Activated CD8-positive, alpha-beta memory T cell treated with anti-CD3 and anti-CD28 coated beads, Interleukin-2, amount 50 U/mL, for 24 hours (primary cell): ENCODE results near the gene USP24.
"Not testable (repeated sequence)": the region's sequence is repeated elsewhere in the genome, so short reads cannot be mapped to it uniquely, and the experiment has no call there.

Experiments used
- DNase-seq: peaks from one replicate; pipeline ENCODE4 v3.0.0-alpha.2; 2020; ENCODE audit errors: extremely low read depth

USP24 gene

DNA sequence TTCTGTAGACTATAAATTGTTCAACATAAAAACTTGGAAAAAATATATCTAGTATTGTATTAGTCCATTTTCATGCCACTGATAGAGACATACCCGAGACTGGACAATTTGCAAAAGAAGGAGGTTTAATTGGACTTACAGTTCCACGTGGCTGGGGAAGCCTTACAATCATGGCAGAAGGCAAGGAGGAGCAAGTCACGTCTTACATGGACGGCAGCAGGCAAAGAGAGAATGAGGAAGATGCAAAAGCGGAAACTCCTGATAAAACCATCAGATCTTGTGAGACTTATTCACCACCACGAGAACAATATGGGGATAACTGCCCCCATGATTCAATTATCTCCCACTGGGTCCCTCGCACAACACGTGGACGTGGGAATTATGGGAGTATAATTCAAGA lies 15.4 kb downstream of the USP24 start:
- DNase-seq = not testable (repeated sequence)

DNA sequence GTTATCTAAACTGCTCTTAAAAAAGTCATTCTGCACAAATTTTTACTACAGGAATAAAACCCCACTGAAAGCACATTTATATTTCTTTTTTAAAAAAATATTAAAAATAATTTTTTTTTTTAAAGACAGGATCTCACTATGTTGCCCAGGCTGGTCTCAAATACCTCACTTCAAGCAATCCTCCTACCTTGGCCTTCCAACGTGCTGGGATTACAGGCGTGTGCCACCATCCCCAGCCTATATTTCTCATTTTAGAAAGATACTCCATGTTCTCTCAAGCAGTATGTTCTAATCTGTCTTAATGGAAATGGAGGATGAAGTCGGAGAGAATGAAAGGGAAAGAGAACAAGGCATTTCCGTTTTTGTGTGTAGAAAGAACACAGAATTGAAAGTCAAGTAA lies 17.1 kb downstream of the USP24 start:
- DNase-seq = no peak

DNA sequence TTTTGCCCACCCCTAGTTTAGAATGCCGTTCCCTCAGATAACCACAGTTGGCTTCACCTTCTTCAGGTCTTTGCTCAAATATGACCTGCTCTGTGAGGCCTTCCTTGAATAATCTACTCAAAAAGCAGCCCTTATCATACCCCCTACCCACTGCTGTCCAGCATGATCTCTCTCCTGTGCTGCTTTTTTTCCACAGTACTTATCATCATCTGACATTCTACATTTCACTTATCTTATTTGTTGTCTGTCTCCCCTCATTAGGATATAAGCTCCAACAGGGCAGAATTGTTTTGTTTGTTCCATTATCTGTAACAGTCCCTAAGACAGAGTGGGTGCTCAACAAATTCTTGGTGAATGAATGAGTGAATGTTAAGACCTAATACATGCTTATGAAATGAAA lies 18.1 kb downstream of the USP24 start:
- DNase-seq = no peak

DNA sequence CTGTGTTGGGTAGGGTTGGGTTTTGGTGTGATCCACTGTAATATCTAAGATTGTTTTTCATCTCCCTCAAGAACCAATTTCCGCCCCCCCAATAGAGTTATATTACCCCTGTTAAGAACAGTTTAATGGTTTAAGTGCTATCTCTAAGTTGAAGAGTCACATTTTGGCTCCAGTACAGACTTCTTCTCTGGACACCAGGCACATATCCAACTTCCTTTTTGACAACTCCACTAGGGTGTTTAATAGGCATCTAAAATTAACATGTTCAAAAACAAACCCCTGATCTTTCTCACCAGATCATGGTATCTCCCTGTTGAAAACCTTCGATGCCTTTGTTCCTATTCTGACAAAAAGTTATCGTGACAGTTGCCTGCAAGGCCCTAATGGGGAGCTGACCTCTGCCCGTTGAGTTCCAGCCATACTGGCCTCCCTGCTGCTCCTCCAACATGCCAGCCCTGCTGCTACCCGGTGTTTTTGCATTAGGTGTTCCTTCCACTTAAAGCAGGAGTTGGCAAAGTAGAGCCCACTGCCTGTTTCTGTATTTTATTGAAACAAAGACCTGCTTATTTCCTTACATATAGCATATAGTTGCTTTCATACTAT lies 18.6 kb downstream of the USP24 start:
- no peak for DNase-seq

DNA sequence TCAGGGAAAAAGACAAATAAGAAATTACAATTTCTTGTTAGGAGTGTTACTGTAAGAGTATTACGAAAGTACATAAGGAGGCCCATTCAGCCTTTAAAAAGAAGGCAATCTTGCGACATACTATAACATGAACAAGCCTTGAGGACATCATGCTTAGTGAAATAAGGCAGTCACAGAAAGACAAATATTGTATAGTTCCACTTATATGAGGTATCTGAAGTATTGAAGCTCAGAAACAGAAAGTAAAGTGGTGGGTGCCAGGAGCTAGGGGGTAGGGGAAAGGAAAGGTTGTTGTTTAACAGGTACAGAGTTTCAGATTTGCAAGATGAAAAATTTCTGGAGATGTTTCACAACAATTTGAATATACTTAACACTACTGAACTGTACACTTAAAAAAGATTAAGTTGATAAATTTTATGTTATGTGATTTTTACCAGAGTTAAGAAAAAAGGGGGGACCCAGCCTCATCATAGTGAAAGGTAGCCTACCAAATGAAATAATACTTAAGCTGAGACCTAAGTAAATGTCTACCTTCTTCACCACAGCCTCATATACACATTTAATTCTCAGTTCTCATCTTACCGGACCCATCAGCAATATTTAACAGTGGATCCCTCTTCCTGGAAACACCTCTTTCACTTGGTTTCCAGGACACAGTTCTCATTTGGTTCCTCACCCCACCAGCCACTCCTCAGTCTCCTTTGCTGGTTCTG lies 19.5 kb downstream of the USP24 start:
- DNase-seq = no peak

DNA sequence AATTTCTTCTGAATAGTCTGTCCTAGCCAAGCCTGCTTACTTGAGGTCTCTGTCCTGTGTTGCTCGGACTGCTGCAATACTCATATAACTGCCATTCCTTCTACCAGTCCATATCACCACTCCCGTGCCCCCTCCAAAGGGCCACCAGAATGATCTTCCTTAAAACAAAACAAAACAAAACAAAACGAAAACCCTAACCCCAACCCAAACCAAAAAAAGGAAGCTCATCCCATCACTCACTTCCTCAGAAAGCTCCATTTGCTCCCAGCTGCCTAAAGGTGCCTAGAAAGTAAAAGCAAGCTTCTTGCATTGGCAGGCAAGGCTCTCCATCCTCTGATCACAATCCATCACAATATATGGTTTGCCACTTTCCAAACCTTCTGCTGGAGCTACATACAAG lies 20.3 kb downstream of the USP24 start:
- no peak for DNase-seq

DNA sequence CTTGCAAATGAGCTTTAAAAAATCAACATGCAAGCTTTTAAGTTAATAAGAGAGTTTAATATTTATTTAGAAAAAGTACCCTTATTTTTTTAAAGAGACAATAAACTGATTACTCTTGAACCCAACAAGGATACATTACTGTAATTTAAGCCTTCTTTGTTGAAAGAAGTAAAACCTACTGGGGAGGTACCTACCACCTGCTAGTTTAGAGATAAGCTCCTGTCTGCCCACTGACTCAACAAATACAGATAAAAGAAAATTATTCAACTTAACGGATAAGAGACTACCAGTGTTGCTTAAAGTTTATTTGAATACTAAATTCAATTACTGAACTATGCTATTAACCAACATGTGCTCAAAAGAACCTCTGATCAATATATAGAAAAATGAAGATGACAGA lies 23.1 kb downstream of the USP24 start:
- DNase-seq = no peak

DNA sequence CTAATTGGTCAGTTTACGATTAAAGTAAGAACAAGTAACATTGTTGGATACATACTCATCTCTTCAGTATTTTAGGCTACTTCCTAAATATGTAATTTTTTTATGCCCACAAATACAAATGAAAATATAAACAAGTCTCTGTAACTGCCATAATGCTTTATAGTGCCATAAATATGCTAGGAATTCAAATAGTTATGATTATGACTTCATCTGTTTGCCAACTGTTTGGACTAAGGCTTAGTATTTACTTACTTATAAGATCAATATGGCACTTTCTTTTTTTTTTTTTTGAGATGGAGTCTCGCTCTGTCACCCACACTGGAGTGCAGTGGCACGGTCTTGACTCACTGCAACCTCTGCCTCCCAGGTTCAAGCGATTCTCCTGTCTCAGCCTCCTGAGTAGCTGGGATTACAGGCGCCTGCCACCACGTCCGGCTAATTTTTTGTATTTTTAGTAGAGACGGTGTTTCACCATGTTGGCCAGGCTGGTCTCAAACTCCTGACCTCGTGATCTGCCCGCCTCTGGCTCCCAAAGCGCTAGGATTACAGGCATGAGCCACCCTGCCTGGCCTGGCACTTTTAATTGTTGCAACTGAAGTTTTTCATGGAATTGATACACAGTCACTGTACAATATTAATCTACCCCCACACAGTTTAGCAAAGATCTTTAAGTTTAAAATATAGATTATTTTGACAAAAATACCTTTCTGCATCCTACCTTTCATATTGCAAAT lies 23.8 kb downstream of the USP24 start:
- not testable (repeated sequence) for DNase-seq

DNA sequence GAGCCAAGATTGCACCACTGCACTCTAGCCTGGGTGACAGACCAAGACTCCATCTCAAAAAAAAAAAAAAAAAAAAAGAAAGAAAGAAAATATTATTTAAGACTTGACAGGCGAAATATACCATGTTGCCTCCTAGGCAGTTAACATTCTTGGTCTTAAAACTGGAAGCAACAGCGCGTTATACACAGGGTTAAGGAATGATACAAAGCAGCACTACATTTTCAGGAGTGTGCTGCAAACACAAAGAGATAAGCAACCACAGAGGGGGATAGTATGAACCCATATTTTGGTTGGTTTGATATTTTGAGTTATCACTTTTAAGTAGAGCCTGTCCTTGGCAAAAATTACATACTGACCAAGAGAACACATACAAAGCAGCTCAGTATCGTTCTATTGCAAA lies 25.1 kb downstream of the USP24 start:
- DNase-seq = no peak

DNA sequence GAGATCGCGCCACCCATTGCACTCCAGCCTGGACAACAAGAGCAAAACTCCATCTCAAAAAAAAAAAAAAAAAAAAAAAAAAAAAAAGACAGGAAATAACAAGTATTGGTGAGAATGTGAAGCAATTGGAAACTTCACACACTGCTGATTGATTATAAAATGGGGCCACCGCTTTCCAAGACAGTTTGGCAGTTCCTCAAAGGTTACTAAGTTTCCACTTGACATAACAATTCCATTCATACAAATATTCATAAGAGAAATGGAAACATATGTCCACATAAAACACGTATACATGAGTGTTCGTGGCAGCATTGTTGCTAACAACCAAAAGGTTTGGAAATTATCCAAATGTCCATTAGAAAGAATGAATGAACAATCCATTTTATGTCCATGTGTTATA lies 26.3 kb downstream of the USP24 start:
- no peak for DNase-seq

DNA sequence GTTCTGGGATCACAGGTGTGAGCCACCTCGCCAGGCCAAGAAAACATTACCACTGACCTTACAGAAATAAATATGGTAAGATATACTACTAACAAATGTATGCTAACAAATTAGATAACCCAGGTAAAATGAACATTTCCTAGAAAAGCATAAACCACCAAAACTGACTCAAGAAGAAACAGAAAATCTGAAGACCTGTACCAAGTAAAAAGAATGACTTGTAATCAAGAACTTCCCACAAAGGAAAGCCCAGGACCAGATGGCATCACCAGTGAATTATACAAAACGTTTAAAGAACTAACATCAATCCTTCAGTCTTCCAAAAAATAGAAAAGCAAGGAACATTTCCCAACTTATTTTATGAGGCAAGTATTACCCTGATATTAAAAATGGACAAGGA lies 29.3 kb downstream of the USP24 start:
- no peak for DNase-seq

DNA sequence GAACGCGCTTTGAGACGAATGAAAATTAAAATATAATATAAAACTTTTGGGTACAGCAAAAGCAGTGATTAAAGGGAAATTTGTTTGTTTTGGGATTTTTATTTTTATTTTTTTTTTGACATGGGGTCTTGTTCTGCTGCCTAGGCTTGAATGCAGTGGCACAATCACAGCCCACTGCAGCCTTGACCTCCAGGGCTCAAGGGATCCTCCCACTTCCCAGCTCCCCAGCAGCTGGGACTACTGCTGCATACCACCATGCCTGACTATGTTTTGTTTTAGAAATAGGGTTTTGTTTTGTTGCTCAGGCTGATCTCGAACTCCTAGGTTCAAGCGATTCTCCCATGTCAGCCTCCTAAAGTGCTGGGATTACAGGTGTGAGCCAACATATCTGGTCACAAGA lies 30.3 kb downstream of the USP24 start:
- DNase-seq = no peak

DNA sequence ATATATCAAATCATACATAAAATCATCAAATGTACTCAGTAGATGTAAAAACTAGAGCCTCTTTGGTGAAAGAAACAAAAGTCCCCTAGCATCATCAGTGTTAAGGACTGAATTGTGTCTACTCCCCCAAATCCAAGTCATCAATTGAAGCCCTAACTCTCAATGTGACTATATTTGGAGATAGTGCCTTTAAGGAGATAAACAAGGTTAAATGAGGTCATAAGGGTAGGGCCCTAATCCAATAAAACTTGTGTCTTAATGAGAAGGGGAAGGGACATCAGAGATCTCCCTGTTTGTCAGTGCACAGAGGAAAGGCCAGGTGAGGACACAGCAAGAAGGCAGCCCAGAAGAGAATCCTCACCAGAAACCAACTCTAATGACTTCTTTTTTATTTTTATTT lies 33.5 kb downstream of the USP24 start:
- DNase-seq = no peak

DNA sequence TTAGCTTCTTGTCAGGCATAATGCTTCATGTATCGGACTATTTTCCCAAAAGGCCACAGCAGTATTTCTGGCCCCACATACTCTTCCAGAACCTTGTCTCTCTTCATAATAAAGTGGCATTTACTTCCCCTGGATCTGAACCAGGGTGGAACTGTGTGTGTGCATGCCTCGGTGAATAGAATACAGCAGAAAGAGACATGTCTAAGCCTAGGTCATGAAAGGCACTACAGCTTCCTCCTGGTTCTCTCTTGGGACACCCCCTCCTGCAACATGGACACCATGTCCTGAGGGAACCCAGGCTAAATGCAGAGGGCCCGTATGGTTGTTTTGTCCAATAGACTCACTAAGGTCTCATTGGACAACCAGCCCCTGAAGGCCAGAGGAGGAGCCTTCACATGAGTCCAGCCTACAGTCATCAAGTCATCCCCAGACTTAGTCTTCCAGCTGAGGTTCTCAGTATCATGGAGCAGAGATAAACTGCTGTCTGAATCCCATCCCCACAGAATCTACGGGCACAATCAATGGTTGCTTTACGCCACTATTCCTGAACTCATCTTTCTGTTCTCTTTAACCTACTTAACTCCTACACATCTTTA lies 35.0 kb downstream of the USP24 start:
- no peak for DNase-seq

DNA sequence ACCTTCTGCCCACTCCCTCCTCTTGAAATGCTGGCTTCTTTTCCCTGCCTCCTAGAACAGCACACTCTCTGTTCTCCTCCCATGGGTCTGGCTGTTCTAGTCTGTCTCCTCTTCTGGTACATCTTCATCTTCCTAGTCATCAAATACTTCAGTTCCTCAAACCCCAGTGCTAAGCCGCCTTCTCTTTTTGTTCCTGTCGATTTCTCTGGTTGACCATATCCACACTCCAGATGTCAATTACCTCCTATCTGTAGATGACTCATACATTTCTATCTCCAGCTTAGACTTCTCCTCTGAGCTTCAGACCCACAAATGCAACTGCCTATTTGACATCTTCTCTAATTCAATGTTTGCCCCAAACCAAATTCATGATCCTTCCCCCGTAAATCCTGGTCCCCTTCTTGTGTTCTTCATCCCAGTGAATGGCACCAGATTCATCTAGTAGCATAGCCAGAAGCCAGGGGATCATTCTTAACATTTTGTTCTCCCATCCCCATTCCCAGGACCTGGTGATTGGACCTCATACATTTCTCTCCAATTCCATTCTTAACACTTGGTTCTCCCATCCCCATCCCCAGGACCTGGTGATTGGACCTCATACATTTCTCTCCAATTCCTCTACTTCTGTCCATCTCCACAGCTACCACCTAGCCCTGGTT lies 35.9 kb downstream of the USP24 start:
- DNase-seq = no peak

DNA sequence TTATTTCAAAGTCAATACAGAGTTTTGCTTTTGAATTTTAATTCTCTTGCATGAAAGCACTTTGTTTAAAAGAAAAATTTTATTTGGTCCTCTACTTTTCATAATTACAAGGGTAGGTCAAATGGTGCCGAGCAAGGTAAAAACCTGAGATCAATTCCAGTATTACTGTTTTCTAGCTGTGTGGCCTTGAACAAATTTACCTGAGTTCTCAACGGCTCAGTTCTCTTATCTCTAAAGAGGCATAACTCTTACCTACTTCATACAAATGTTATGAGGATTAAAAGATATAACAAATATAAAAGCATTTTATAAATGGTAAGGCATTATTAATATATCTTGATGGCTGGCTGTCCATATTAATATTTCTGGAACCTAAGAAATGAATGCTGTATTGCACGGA lies 42.5 kb downstream of the USP24 start:
- DNase-seq = no peak

DNA sequence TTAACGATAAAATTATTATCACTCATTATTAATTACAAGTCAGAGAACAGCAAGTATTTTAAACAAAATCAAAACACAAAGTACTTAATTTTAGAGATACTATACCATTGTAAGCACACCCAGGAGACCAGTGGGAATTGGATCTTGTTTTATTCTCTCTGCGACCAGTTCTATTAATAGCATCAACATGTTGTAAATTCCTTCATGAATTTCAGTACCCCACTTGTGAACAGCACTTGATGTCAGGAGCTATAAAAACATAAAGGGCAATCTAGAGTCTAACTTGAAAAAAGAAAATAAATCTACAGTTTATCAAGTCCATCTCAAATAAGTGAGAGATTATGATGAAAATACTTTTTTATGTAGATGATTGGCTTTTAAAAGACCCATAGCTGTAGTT lies 42.9 kb downstream of the USP24 start:
- no peak for DNase-seq

DNA sequence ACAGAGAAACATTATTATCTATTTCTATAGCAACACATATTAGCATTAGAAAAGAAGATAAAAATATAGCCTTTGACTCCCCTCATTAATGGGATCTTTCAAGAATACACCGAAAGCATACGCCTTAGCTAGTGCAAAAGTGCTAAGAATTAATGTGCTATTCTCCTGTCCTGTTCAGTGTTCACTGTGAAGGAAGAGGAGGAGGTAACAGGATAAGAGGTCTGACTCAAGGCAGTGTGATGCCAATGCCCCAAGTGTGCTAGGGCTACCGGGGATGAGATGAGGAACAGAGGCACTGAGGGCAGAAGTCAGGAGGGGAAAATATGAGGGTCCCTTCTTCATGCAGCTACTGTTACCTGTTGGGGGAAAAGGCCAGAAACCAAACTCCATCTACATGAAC lies 43.5 kb downstream of the USP24 start:
- no peak for DNase-seq

DNA sequence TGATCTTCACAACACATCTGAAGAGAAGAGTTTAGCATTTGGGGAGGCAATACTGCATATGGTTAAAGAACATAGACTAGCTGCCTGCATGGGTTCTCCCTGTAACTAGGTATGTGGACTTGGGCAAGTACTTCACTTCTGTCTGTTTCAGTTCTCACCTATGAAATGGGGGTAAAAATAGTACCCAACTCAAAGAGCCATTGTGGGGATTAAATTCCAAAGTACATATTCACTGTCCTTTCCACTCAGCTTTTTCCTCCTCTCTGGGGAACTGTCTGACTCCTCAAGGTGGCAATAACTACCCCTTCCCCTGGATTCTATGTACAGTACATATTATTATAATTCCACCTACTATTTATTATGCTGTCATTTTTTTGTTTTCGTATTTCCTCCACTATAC lies 44.7 kb downstream of the USP24 start:
- DNase-seq = no peak

DNA sequence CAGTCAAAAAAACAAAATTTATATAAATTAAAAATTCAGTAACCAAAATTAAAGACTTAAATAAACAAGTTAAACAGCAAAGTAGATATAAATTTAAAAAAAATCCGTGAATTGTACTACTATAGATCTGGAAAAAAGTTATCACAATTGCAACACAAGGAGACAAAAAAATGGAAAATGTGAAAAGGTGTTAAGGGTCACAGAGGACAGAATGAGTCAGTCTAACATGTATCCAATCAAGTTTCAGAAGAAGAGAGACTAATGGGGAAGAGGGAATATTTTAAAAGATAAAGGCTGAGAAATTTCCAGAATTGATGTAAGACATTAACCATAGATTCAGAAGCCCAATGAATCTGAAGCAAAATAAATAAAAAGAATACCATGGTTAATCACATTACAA lies 46.0 kb downstream of the USP24 start:
- DNase-seq = no peak

DNA sequence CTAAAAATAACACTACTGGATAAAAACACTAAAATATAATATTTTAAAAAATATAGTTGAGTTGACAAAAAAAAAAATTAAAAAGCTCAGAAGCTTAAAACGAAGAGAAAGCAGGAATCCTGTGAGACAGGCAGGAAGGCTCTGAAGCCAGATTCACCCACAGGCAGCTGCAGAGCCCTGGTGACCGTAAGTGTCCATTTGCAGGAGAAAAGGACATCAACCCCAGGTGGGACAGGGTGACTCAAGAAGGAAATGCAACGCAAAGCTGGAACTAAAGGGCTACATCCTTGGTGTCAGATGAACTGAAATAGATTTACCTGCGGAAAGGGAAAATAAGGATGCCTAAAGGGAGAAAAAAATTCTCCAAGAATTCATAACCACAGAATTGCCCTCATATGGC lies 46.8 kb downstream of the USP24 start:
- no peak for DNase-seq

DNA sequence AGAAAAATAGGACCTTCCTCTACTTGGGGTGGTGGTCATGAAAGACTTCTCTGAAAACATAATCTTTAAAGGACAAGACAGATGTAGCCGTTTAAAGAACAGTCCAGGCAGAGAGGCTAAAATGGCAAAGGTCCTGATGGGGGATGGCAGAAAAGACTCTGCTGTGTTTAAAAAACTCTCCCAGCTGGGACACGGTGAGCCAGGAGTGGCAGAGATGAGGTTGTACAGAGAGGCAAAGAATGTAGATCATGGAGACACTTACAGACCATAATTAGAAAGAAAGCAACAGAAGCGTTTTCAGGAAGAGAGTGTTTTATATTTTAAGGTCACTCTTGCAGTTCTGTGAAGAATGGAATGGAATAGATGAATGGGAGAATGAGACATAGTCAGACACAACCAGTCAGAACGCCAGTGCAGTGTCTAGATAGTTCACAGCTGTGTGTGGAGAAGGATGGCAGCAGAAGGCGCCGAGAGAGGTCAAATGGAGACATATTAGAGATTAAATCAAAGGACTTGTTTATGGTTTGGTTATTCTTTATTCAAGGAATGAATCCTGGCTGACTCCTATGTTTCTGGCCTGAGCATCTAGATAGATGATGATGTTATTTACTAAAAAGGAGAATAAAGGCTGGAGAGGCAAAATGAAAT lies 47.8 kb downstream of the USP24 start:
- no peak for DNase-seq
